Neural progenitor cell (in vitro differentiated cells): Measurements from ENCODE around the gene DKK2.
"Not testable (repeated sequence)": the region's sequence is repeated elsewhere in the genome, so short reads cannot be mapped to it uniquely, and the experiment has no call there.

Experiments used
- CTCF ChIP-seq: fragments of 200-600 bp; sonication (generic); IDR thresholded peaks from 2 replicates; pipeline ENCODE4 v1.5.1; 2017; ENCODE audit warnings: antibody characterized with exemption, mild to moderate bottlenecking
- EZH2 ChIP-seq: fragments of 200-600 bp; sonication (generic); IDR thresholded peaks from 2 replicates; pipeline ENCODE4 v1.6.1; 2017; ENCODE audit warnings: antibody characterized with exemption, mild to moderate bottlenecking, moderate library complexity
- EZH2phosphoT487 ChIP-seq: fragments of 200-600 bp; sonication (generic); IDR thresholded peaks from 2 replicates; pipeline ENCODE4 v1.6.1; 2017; ENCODE audit warnings: antibody characterized with exemption

- not testable (repeated sequence) for TF ChIP-seq EZH2phosphoT487, CTCF, EZH2
These were observed 128.1 kb downstream of the DKK2 start for GRCh38 chr4:106908049-106908448.
